ENCODE results near the gene LACTB.
"Not testable (repeated sequence)": the region's sequence is repeated elsewhere in the genome, so short reads cannot be mapped to it uniquely, and the experiment has no call there.

- not testable (repeated sequence) for TF ChIP-seq REST (IDR thresholded peaks at IDR 0.05); CTCF (IDR thresholded peaks at IDR 0.05; ENCODE audit: low read depth, low read length, missing input control); ATF3 (IDR thresholded peaks at IDR 0.05); SP1 (IDR thresholded peaks at IDR 0.05); GABPA (IDR thresholded peaks at IDR 0.05 in 1 of 2, conservative IDR thresholded peaks at IDR 0.05 in 1 of 2); RAD21 (IDR thresholded peaks at IDR 0.05); EGR1 (IDR thresholded peaks at IDR 0.05; ENCODE audit: low read depth in 2 of 2); MAX (IDR thresholded peaks at IDR 0.05); TAF1 (conservative IDR thresholded peaks at IDR 0.05); YY1 (IDR thresholded peaks at IDR 0.05); JUND (IDR thresholded peaks at IDR 0.05); RXRA (IDR thresholded peaks at IDR 0.05)
- TF ChIP-seq, protein P1, sequence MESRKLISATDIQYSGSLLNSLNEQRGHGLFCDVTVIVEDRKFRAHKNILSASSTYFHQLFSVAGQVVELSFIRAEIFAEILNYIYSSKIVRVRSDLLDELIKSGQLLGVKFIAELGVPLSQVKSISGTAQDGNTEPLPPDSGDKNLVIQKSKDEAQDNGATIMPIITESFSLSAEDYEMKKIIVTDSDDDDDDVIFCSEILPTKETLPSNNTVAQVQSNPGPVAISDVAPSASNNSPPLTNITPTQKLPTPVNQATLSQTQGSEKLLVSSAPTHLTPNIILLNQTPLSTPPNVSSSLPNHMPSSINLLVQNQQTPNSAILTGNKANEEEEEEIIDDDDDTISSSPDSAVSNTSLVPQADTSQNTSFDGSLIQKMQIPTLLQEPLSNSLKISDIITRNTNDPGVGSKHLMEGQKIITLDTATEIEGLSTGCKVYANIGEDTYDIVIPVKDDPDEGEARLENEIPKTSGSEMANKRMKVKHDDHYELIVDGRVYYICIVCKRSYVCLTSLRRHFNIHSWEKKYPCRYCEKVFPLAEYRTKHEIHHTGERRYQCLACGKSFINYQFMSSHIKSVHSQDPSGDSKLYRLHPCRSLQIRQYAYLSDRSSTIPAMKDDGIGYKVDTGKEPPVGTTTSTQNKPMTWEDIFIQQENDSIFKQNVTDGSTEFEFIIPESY (IDR thresholded peaks at IDR 0.05), result not testable (repeated sequence)
Observed at GRCh38 chr15:63105354-63105753, 16.3 kb upstream of the LACTB start.
